ENCODE results near the gene TIMM21. TPM values are rescaled to one million over a fixed set of nuclear protein-coding genes. Genes with fewer than 3 reads are reported as not detected.

TIMM21 gene, protein sequence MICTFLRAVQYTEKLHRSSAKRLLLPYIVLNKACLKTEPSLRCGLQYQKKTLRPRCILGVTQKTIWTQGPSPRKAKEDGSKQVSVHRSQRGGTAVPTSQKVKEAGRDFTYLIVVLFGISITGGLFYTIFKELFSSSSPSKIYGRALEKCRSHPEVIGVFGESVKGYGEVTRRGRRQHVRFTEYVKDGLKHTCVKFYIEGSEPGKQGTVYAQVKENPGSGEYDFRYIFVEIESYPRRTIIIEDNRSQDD
- polyA plus RNA-seq (2011; rRNA removed): 49.0 and 52.7 TPM in 2 replicates
- 23.7 and 24.9 TPM in 2 replicates for polyA minus RNA-seq (2011; rRNA and poly(A)+ RNA removed)

DNA sequence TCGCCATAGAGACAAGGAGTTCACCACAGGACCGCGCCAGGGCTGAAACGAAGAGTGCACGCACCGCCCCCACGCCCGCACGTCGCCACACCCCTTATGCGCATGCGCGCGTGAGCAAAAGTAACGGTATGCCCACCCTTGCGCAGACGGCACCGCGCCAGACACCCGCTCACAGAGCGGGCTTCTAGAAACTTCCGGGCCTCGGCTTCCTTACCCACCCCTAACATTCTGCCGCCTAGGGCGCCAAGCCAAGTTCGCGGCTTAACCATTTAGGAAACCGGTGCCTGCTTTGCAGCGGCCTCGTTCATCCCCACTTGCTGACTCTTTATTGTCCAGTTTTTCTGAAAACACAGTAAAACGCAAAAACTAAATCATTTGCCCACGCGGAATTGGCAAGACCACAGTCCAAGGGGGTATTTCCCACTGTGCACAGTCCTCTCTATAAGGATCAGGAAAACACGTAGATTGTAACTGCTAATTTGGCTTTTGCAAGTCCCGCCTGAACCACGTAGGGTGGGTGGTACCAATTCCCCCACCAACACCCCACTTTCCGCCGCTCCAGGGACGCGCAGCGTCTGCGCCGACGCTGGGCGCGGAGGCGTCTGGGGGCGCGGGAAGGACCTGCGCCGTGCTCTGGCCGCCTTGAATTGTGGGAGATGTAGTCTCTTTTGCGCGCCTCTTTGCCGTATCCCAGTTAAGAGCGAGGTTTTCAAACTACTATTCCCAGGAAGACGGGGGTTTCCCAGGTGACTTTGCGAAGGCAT lies at the start of gene TIMM21, which contains the start of gene FBXO15:
Gene TIMM21, plus strand, starts transcription at position 745 of the 764 bp plus-strand sequence. CDS start 286 bp downstream, outside the sequence.
Gene FBXO15, minus strand, starts transcription at position 56 of the 764 bp plus-strand sequence. Its CDS starts 49 bp downstream, at position 7.
- POLR2A ChIA-PET: no interaction called here
- CTCF ChIA-PET: interaction anchor here (0.7 kb wide), 1 partner anchor 1340 kb away, joined by 4 read pairs; no protein-coding TSS in a partner anchor
- Histone ChIP-seq H3K9me3 (ENCODE audit: control insufficient read depth, insufficient read depth, low read length) (no peaks in the 10 kb centered on the region), H3K27ac (ENCODE audit: low read depth, low read length) (peak within 1 kb of the TSS; percentile 95), H3K4me3 (ENCODE audit: low read depth, low read length) (peak within 1 kb of the TSS; percentile 99), H3K27me3 (ENCODE audit: control insufficient read depth, insufficient read depth, low read length) (no peaks in the 10 kb centered on the region)
- peak; percentile 92 for DNase-seq (ENCODE audit: low read depth, low spot score)
- TF ChIP-seq, protein P1, sequence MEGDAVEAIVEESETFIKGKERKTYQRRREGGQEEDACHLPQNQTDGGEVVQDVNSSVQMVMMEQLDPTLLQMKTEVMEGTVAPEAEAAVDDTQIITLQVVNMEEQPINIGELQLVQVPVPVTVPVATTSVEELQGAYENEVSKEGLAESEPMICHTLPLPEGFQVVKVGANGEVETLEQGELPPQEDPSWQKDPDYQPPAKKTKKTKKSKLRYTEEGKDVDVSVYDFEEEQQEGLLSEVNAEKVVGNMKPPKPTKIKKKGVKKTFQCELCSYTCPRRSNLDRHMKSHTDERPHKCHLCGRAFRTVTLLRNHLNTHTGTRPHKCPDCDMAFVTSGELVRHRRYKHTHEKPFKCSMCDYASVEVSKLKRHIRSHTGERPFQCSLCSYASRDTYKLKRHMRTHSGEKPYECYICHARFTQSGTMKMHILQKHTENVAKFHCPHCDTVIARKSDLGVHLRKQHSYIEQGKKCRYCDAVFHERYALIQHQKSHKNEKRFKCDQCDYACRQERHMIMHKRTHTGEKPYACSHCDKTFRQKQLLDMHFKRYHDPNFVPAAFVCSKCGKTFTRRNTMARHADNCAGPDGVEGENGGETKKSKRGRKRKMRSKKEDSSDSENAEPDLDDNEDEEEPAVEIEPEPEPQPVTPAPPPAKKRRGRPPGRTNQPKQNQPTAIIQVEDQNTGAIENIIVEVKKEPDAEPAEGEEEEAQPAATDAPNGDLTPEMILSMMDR (IDR thresholded peaks at IDR 0.05; ENCODE audit: low read depth, low read length): no peak

DNA sequence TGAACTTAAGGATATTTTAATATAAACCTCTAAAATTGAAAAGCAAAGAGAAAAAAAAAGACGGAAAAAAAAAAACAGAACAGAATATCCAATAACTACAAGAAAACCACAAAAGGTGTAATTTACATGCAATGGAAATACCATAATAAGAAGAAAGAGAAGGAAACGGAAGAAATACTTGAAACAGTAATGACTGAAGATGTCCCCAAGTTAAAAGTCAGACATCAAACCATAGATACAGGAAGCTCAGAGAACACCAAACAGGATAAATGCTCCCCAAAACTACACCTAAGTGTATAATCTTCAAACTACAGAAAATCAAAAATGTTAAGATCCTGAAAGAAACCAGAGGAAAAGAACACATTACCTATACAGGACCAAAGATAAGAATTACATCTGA lies 39.9 kb upstream of the TIMM21 start:
- H3K27ac ChIP-seq (ENCODE audit: low read depth, low read length): no peak overlapping the region
- TF ChIP-seq, protein P1 (IDR thresholded peaks at IDR 0.05; ENCODE audit: low read depth, low read length): no peak
- CTCF ChIA-PET: interaction anchor here (1.6 kb wide), 1 partner anchor 8 kb away, joined by 4 read pairs; no protein-coding TSS in a partner anchor
- no peak overlapping the region for H3K4me3 ChIP-seq (ENCODE audit: low read depth, low read length)
- no peak for DNase-seq (ENCODE audit: low read depth, low spot score)
- no peaks in the 10 kb centered on the region for H3K9me3 ChIP-seq (ENCODE audit: control insufficient read depth, insufficient read depth, low read length)
- POLR2A ChIA-PET: no interaction called here
- no peaks in the 10 kb centered on the region for H3K27me3 ChIP-seq (ENCODE audit: control insufficient read depth, insufficient read depth, low read length)

DNA sequence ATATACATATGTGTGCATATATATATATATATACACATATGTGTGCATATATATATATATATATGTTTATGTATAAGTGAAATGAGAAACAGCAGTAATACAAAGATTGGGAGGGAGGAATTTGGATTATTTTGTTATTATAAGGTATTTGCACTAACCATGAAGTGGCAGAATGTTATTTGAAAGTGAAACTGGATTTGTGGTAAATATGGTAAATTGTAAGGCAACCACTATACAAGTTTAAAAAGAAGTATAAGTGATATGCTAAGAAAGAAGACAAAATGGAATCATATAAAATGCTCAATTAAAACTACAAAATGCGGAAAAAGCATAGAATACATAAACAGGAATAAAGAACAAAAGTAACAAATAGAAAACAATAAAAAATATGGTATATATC lies 38.2 kb upstream of the TIMM21 start:
- DNase-seq (ENCODE audit: low read depth, low spot score): no peak
- Histone ChIP-seq H3K9me3 (ENCODE audit: control insufficient read depth, insufficient read depth, low read length) (no peaks in the 10 kb centered on the region), H3K4me3 (ENCODE audit: low read depth, low read length) (no peak overlapping the region), H3K27me3 (ENCODE audit: control insufficient read depth, insufficient read depth, low read length) (no peaks in the 10 kb centered on the region), H3K27ac (ENCODE audit: low read depth, low read length) (no peak overlapping the region)
- POLR2A ChIA-PET: no interaction called here
- CTCF ChIA-PET: no interaction called here
- TF ChIP-seq, protein P1 (IDR thresholded peaks at IDR 0.05; ENCODE audit: low read depth, low read length): no peak

DNA sequence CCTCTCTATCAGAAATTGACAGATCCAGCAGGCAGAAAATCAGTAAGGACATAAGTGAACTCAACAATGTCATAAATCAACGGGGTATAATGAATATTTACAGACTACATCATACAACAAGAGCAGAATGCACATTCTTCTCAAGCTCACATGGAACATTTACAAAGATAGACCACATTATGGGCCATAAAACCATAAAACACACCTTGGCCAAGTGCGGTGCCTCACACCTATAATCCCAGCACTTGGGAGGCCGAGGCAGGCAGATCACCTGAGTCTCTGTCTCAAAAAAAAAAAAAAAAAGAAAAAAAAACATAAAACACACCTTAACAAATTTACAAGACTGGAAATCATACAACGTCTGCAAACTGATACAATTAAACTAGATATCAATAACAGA lies 37.3 kb upstream of the TIMM21 start:
- H3K4me3 ChIP-seq (ENCODE audit: low read depth, low read length): no peak overlapping the region
- TF ChIP-seq, protein P1 (IDR thresholded peaks at IDR 0.05; ENCODE audit: low read depth, low read length): no peak
- DNase-seq (ENCODE audit: low read depth, low spot score): no peak
- no peaks in the 10 kb centered on the region for H3K9me3 ChIP-seq (ENCODE audit: control insufficient read depth, insufficient read depth, low read length)
- ChIA-PET POLR2A (no interaction called here), CTCF (no interaction called here)
- H3K27ac ChIP-seq (ENCODE audit: low read depth, low read length): no peak overlapping the region
- H3K27me3 ChIP-seq (ENCODE audit: control insufficient read depth, insufficient read depth, low read length): no peaks in the 10 kb centered on the region

DNA sequence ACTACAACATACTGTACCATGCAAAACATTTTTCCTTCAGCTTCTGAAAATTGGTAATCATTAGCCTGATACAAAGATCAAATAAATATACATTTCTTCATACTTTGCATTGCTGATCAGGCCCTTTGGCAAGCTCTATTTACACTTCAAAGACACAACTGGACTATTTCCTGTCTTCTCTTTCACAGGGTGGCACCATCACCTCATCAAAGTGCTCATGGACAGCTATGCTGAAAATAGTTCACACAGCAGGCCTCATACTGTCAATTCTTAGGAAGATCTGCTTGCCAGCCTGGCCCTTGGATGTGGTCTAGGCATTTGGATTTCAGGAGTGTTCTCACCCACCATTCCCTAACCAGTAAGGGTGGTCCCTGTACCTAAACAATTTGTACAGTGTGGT lies 34.6 kb upstream of the TIMM21 start:
- Histone ChIP-seq H3K9me3 (ENCODE audit: control insufficient read depth, insufficient read depth, low read length) (no peaks in the 10 kb centered on the region), H3K27me3 (ENCODE audit: control insufficient read depth, insufficient read depth, low read length) (no peaks in the 10 kb centered on the region), H3K4me3 (ENCODE audit: low read depth, low read length) (no peak overlapping the region), H3K27ac (ENCODE audit: low read depth, low read length) (no peak overlapping the region)
- no peak for DNase-seq (ENCODE audit: low read depth, low spot score)
- ChIA-PET CTCF (interaction anchor here (0.8 to 2.7 kb wide), 4 partner anchors 31 to 1351 kb away, joined by 3 to 9 read pairs (median 4); no protein-coding TSS in a partner anchor), POLR2A (no interaction called here)
- TF ChIP-seq, protein P1 (IDR thresholded peaks at IDR 0.05; ENCODE audit: low read depth, low read length): no peak

Measured in AG04450 (cell line).